IPS-18c (cell line): ENCODE data around the gene NANOGP8.
"Not testable (repeated sequence)": the region's sequence is repeated elsewhere in the genome, so short reads cannot be mapped to it uniquely, and the experiment has no call there.

Experiments used
- H3K4me3 ChIP-seq: 2 replicates; pipeline ENCODE4 v1.7.0; 2013; ENCODE audit warnings: low read depth, mild to moderate bottlenecking, low read length, moderate library complexity; ENCODE audit not compliant: insufficient read depth
- H3K9me3 ChIP-seq: one replicate; pipeline ENCODE4 v1.6.1; 2013; ENCODE audit warnings: mild to moderate bottlenecking, low read length, moderate library complexity; ENCODE audit not compliant: control insufficient read depth, insufficient read depth

The NANOGP8 gene

DNA sequence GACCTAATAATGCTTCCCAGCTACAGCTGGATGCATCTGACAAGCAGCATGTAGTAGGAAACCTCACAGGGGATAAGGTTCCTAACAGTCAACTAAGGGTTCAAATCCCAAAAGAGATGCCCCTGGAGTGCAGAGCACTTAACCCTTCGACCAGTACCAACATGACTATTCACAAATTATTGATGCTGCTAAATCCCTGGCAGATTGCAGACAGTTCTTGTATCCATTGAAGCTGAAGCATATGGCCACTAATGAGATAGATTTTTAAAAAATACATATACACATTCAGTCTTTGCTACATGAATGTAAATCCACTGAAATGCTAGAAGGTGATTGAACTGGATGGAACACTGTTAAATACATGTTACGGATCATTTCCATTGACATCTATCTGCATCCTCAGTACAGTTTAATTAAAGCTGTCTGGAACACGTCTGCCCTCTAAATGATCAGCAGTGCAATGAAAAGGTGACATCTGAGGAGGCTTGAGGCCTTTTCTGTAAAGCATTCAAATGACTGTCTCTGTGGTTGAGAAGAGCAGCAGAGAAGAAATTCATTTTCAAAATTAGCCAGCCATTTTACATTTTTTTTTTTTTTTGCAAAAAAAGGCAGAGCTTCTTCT lies 19.5 kb upstream of the NANOGP8 start:
- H3K4me3 ChIP-seq, result no peak overlapping the region
- no peaks in the 10 kb centered on the region for H3K9me3 ChIP-seq

DNA sequence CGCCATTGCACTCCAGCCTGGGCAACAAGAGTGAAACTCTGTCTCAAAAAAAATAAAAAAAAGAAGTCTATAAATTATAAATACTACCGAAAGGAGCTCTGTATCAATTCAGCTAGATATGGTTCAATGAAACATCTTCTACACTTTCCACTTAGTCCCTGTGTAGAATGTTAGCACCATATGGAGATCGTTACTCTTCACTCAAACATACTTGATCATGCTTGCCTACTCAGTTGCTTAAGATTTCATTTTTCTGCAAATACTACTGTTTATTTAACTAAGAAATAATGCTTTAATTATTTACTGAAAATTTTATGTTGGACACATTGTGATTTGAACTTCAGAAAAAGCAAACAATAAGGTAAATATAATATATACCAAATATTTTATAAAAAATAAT lies 17.1 kb upstream of the NANOGP8 start:
- H3K4me3 ChIP-seq, result no peak overlapping the region
- no peaks in the 10 kb centered on the region for H3K9me3 ChIP-seq

DNA sequence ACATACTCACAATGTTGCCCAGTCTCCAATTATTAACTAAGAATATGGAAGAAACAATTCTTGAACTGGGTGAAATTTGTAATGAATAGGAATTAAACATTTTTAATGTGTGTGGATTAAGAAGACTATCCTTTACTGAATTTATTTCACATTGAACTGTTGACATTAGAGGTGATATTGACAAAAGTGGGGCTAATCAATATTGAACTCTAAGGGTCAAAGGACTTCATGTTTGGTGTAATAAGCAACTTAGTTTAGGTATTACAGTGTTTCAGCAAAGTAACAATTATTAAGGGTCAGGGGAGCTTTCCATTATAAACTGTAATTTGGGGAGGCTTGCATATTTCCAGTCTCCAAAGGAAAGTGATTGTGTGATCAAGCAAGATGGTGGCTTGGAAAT lies 16.2 kb upstream of the NANOGP8 start:
- no peak overlapping the region for H3K4me3 ChIP-seq
- H3K9me3 ChIP-seq, result no peaks in the 10 kb centered on the region

DNA sequence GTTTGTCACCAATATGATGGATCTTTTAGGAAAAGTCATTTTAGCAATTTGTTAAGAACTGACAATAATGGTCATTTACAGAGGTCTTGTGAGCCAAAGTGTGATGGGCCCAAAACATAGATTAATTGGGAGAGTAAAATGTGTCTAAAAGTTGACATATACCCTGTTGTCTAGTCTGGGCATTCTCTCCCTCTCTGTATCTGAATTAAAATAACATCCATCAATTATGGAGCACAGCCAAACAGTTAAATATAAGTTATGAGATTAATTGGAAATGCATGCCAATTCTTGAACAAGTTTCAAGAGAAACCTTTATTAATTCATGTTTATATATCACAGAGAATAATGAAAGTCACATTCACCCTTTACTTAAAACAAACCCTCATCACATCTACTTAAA lies 13.6 kb upstream of the NANOGP8 start:
- Histone ChIP-seq H3K9me3 (no peaks in the 10 kb centered on the region), H3K4me3 (no peak overlapping the region)

GRCh38 chr15:35095941-35096340 lies 10.8 kb upstream of the NANOGP8 start:
- no peak overlapping the region for H3K4me3 ChIP-seq
- H3K9me3 ChIP-seq, result no peaks in the 10 kb centered on the region

DNA sequence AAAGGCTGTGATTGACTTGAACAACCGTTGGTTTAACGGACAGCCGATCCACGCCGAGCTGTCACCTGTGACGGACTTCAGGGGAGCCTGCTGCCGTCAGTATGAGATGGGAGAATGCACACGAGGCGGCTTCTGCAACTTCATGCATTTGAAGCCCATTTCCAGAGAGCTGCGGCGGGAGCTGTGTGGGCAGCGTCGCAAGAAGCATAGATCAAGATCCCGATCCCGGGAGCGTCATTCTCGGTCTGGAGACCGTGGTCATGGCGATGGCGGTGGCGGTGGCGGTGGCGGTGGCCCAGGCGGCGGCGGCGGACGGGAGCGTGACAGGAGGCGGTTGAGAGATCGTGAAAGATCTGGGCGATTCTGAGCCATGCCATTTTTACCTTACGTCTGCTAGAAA lies 7.8 kb upstream of the NANOGP8 start:
- no peak overlapping the region for H3K4me3 ChIP-seq
- no peaks in the 10 kb centered on the region for H3K9me3 ChIP-seq

DNA sequence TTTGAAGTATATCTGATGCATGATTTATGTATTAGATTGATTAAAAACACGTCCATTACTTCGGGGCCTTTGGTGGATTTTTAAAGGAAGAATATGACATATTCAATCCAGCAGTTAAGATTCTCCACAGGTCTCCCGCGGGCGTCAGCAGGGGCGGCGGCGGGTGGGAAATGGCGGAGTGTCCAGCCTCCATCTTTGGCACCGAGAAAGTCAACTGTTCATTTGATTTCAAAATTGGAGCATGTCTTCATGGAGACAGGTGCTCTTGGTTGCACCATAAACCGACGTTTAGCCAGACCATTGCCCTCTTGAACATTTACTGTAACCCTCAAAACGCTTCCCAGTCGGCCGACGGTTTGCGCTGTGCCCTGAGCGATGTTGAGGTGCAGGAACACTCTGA lies 7.2 kb upstream of the NANOGP8 start:
- no peaks in the 10 kb centered on the region for H3K9me3 ChIP-seq
- no peak overlapping the region for H3K4me3 ChIP-seq

DNA sequence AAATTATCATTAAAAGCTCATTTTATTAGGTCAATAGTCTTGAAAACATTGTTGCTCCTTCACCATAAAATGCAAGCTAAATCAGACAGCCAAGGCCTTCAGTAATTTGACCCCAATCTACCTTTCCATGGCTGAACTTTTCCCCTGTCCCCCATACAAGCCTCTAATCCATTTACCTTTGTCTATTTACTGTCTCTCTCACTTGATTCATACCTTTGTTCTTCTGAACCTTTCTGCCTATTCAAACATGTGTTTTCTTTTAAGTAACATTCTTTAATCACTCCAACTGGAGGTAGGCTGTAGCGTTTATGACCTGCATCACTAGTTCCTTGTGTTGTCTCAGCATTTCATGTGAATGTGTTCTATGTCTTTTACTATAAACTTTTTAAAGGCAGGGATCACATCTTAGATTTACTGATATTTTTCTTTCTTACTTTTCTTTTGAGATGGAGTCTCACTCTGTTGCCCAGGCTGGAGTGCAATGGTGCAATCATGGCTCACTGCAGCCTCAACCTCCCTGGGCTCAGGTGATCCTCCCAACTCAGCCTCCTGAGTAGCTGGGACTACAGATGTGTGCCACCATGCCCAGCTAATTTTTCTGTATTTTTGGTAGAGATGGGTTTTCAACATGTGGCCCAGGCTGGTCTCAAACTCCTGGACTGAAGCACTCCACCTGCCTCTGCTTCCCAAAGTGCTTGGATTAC lies 5.2 kb upstream of the NANOGP8 start:
- Histone ChIP-seq H3K4me3 (no peak overlapping the region), H3K9me3 (no peaks in the 10 kb centered on the region)

- no peaks in the 10 kb centered on the region for H3K9me3 ChIP-seq
- no peak overlapping the region for H3K4me3 ChIP-seq
Measured at GRCh38 chr15:35089551-35089950, 4.5 kb upstream of the NANOGP8 start.

GRCh38 chr15:35088329-35088728 lies 3.2 kb upstream of the NANOGP8 start:
- H3K4me3 ChIP-seq, result no peak overlapping the region
- H3K9me3 ChIP-seq, result no peaks in the 10 kb centered on the region

DNA sequence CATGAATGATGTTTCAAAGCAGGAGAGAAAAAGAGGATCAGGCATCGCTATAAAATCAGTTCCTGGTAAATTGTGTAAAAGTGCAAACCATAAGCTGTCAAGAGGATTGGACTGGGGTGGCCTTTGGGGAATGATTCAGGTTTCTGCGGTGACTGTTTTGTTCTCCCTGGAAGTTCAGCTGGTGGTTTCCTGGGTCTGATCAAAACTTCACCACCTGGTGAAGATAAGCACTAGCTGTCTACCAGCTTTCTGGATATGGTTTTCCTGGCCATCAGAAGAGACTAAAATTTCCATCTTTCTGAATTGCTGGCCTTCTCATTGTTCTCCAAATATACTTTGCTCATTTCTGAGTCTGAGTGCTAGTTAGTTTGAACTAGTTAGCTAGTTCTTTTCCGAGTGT lies 2.7 kb upstream of the NANOGP8 start:
- peaks cover under 1% of the 10 kb centered on the region for H3K9me3 ChIP-seq
- H3K4me3 ChIP-seq, result no peak overlapping the region

GRCh38 chr15:35082371-35083348 lies 2.4 kb downstream of the NANOGP8 start:
- not testable (repeated sequence) for H3K9me3 ChIP-seq, H3K4me3 ChIP-seq

DNA sequence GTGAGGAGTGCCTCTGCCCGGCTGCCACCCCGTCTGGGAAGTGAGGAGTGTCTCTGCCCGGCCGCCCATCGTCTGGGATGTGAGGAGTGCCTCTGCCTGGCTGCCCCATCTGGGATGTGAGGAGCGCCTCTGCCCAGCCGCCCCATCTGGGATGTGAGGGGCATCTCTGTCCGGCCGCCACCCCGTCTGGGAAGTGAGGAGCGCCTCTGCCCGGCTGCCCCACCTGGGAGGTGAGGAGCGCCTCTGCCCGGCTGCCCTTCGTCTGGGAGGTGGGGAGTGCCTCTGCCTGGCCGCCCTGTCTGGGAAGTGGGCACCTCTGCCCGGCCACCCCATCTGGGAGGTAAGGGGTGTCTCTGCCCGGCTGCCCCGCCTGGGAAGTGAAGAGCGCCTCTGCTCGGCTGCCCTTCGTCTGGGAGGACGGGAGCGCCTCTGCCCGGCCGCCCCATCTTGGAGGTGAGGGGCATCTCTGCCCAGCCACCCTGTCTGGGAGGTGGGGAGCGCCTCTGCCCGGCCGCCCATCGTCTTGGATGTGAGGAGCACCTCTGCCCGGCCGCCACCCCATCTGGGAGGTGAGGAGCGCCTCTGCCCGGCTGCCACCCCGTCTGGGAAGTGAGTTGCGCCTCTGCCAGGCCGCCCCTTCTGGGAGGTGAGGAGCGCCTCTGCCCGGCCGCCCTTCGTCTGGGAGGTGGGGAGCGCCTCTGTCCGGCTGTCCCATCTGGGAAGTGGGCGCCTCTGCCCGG lies 3.3 kb downstream of the NANOGP8 start:
- not testable (repeated sequence) for H3K4me3 ChIP-seq, H3K9me3 ChIP-seq

DNA sequence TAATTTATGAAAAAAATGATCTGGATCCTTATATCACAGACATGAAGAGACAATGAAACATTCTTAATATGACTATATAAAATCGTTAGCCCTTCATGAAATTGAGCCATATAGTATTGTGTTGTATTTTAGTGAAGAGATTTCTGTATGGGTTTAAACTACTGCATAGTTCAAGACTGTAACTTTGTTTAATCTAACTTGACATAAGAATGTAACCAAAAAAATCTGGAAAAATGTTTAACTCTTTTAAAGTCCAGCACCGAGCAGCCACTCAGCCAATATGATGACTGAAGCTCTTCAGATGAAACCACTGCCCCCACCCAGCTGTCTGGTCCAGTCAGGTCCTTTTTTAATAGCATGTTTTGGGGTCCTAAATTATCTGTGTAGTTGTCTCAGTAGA lies 4.9 kb downstream of the NANOGP8 start:
- Histone ChIP-seq H3K9me3 (peaks cover 10% of the 10 kb centered on the region), H3K4me3 (no peak overlapping the region)

DNA sequence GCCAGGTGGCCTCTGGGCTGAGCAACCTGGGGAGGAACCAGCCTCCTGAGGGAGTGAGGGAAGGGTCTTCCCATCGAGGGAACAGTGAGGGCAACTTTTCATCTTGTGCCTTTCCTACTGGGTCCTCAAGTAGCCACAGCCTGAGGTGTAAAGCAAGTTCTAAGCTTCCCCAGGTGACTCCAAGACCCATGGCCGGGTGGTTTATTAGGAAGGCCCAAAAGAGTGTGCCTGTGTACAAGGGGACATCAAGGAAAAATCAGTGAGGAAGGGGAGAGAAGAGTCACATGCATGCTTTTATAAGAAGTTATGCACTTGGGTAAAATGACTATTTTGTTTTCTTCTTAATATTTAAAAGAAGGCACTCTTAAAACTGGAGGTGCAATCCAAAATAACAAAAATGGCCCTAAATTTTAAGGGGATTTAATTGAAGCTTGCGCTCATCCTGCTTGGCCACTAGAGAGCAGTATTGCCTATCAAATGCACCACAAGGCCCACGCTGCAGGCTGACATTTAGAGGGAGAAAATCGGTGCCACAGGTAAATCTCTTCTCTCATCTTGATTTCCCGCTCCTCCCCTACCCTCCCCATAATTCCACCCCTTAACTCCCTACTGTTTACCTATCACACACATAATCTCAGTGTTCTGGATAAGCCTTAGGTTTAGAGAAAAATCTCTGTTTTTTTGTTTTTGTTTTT lies 6.7 kb downstream of the NANOGP8 start:
- H3K9me3 ChIP-seq, result peaks cover 10% of the 10 kb centered on the region
- no peak overlapping the region for H3K4me3 ChIP-seq

DNA sequence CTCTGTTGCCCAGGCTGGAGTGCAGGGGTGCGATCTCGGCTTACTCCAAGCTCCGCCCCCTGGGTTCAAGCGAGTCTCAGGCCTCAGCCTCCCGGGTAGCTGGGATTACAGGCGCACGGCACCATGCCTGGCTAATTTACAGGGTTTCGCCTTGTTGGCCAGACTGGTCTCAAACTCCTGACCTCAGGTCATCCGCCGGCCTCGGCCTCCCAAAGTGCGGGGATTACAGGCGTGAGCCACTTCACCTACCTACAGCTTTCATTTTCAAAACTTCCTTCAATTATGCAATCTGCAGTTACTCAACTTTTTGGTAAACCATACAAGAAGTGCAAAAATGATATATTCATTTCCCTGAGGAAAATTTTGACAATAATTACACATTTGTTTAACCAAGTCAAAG lies 14.0 kb downstream of the NANOGP8 start:
- Histone ChIP-seq H3K4me3 (no peak overlapping the region), H3K9me3 (no peaks in the 10 kb centered on the region)
